ENCODE results near the gene RBL1.
"Not testable (repeated sequence)": the region's sequence is repeated elsewhere in the genome, so short reads cannot be mapped to it uniquely, and the experiment has no call there.

- TF ChIP-seq CTCF (IDR thresholded peaks at IDR 0.05); ZFX (IDR thresholded peaks at IDR 0.05; ENCODE audit: borderline replicate concordance): not testable (repeated sequence)
Observed at GRCh38 chr20:37069563-37069962, 26.2 kb downstream of the RBL1 start.

Data from 22Rv1 (cell line).